ENCODE measurements around the gene C13orf46. TPM values are rescaled to one million over a fixed set of nuclear protein-coding genes. Genes with fewer than 3 reads are reported as not detected.

C13orf46 gene
- total RNA-seq, 1 donor from 2014 or later, result 0.54 TPM

DNA sequence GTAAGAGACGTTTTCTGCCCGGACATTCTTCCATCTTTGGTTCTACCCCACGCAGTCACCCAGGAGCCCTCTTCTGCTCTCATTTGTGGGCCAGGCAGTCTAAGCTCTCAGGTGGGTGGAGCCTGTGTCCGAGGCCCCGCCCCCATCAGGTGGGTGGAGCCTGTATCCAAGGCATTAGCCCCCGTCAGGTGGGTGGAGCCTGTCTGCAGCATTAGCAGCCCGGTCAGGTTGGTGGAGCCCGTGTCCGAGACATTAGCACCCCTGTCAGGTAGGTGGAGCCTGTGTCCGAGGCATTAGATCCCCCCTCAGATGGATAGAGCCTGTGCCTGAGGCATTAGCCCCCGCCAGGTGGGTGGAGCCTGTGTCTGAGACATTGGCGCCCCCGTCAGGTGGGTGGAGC, 45.5 kb upstream of the C13orf46 start:
- no peaks in the 10 kb centered on the region for H3K36me3 Mint-ChIP-seq
- TF ChIP-seq, protein P1, sequence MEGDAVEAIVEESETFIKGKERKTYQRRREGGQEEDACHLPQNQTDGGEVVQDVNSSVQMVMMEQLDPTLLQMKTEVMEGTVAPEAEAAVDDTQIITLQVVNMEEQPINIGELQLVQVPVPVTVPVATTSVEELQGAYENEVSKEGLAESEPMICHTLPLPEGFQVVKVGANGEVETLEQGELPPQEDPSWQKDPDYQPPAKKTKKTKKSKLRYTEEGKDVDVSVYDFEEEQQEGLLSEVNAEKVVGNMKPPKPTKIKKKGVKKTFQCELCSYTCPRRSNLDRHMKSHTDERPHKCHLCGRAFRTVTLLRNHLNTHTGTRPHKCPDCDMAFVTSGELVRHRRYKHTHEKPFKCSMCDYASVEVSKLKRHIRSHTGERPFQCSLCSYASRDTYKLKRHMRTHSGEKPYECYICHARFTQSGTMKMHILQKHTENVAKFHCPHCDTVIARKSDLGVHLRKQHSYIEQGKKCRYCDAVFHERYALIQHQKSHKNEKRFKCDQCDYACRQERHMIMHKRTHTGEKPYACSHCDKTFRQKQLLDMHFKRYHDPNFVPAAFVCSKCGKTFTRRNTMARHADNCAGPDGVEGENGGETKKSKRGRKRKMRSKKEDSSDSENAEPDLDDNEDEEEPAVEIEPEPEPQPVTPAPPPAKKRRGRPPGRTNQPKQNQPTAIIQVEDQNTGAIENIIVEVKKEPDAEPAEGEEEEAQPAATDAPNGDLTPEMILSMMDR (IDR thresholded peaks at IDR 0.05; ENCODE audit: unreplicated experiment), result no peak
- no peak overlapping the region for H3K27ac Mint-ChIP-seq
- H3K9me3 Mint-ChIP-seq, result no peaks in the 10 kb centered on the region
- H3K27me3 Mint-ChIP-seq (ENCODE audit: low read depth), result no peaks in the 10 kb centered on the region
- peaks cover 2% of the 10 kb centered on the region for H3K4me1 Mint-ChIP-seq
- no peak for DNase-seq (ENCODE audit: low spot score in 2 of 2, unreplicated experiment in 2 of 2)
- H3K4me3 Mint-ChIP-seq, result no peak overlapping the region

DNA sequence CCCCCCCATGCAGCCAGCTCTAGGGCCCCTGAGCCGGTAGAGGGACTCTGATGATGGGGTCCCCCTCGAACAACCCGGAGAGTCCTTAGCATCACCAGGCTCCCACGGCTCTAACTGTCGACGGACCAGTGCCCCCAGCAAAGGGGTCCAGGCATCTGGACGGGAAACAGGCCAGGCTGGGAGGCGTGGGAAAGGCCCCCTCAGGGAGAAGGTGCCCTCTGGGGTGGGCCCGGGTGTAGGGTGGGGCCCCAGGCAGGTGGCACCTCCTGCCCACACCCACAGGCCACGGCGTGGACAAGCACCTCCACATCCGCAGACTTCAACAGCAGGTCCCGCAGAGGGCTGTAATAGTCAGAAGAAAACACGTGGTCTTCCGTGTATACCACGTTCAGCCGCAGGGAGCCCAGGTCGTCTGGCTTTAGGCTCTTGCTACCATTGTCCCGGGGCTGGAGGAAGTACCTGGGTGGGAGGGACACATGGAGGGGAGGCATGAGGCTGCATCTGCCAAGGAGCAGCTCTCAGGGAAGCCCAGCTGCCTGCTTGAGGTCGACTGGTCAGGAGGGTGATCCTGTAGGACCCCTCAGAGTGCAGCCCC, 44.7 kb upstream of the C13orf46 start:
- Mint-ChIP-seq H3K27me3 (ENCODE audit: low read depth) (no peaks in the 10 kb centered on the region), H3K36me3 (no peaks in the 10 kb centered on the region), H3K4me1 (peaks cover 2% of the 10 kb centered on the region), H3K27ac (no peak overlapping the region), H3K4me3 (no peak overlapping the region), H3K9me3 (no peaks in the 10 kb centered on the region)
- no peak for DNase-seq (ENCODE audit: low spot score in 2 of 2, unreplicated experiment in 2 of 2)
- TF ChIP-seq, protein P1 (IDR thresholded peaks at IDR 0.05; ENCODE audit: unreplicated experiment), result no peak

DNA sequence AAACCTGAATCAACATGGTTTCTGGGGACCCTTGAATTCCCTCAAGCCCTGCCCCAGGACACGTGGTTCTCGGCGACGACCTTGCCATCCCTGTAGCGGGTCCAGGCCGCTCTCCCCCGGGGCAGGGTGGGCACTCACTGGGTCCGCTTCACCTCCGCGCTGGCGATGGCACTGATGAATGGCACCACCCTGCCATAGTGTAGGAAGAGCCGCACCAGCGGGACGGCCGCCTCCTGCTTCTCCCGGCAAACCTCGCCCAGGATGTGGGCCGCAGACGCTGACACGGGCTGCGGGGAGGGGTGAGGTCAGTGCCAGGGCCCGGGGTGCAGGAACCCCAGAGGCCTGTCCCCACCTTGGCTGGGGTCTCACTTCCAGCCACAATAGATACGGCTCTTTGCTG, 44.1 kb upstream of the C13orf46 start:
- DNase-seq (ENCODE audit: low spot score in 2 of 2, unreplicated experiment in 2 of 2), result no peak
- Mint-ChIP-seq H3K36me3 (no peaks in the 10 kb centered on the region), H3K4me3 (no peak overlapping the region), H3K27ac (no peak overlapping the region), H3K27me3 (ENCODE audit: low read depth) (no peaks in the 10 kb centered on the region), H3K4me1 (peaks cover 2% of the 10 kb centered on the region), H3K9me3 (no peaks in the 10 kb centered on the region)
- TF ChIP-seq, protein P1 (IDR thresholded peaks at IDR 0.05; ENCODE audit: unreplicated experiment), result no peak

DNA sequence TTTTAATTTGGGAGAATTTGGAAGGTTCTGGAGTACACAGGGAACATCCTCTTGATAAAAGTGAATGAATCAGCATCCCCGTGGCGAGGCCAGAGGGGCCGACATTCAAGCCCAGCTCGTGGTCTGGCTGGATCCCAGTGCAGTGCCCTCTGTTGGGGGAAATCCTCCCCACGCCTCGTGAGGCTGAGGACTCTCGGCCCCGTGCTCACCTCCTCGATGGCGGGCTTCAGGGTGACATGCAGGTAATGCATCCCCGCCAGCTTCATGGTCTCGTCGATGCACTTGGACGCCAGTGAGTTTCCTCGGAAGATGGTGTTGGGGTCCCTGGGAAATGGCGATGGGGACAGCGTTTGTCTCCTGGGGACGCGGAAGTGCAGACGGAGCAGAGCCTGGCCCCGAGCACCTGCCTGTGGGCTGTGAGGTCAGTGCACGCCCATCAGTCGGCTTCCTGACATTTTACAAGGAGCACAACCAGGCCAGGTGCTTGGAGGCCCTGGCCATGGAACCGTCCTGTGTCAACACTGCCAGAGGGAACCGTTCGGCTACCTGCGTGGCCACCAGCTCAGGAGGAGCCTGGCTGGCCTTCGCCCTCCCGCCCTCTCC, 43.3 kb upstream of the C13orf46 start:
- H3K27me3 Mint-ChIP-seq (ENCODE audit: low read depth), result no peaks in the 10 kb centered on the region
- H3K27ac Mint-ChIP-seq, result no peak overlapping the region
- no peak for DNase-seq (ENCODE audit: low spot score in 2 of 2, unreplicated experiment in 2 of 2)
- no peak overlapping the region for H3K4me3 Mint-ChIP-seq
- no peaks in the 10 kb centered on the region for H3K9me3 Mint-ChIP-seq
- H3K4me1 Mint-ChIP-seq, result peaks cover 2% of the 10 kb centered on the region
- TF ChIP-seq, protein P1 (IDR thresholded peaks at IDR 0.05; ENCODE audit: unreplicated experiment), result no peak
- no peaks in the 10 kb centered on the region for H3K36me3 Mint-ChIP-seq

DNA sequence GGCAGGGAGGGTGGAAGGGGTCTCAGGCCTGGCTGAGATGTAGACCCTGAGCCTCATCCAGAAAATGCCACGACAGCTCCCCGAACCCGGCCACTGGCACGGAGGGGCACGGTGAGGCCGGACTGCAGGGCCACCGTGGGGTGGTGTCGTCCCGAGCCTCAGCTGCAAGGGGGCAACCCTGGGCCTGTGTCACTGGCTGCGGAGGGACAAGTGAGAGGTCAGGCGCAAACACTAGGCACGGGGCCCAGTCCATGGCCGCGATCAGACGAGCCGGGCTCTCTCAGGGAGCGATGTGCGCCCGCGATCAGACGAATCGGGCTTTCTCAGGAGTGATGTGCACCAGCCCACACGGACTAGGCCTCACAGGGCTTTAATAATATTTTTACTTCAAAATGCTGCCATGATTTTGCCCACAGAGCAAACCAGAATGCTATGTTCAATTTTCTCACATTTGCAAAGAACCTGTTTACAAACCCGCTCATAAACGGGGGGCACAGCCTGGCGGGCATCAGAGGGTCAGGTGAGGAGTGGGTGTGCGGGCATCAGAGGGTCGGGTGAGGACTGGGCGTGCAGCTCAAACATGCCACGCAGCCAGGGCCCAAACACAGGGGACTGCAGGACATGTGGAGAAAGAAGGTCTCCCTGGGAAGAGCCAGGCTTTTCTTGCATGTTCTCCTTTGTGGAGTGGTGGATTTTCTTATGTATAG, 42.6 kb upstream of the C13orf46 start:
- H3K4me3 Mint-ChIP-seq, result no peak overlapping the region
- no peaks in the 10 kb centered on the region for H3K27me3 Mint-ChIP-seq (ENCODE audit: low read depth)
- no peak for DNase-seq (ENCODE audit: low spot score in 2 of 2, unreplicated experiment in 2 of 2)
- peaks cover 2% of the 10 kb centered on the region for H3K4me1 Mint-ChIP-seq
- no peaks in the 10 kb centered on the region for H3K9me3 Mint-ChIP-seq
- no peaks in the 10 kb centered on the region for H3K36me3 Mint-ChIP-seq
- no peak overlapping the region for H3K27ac Mint-ChIP-seq
- TF ChIP-seq, protein P1 (IDR thresholded peaks at IDR 0.05; ENCODE audit: unreplicated experiment), result no peak

Data from mesothelial cell of epicardium (in vitro differentiated cells).